Kidney epithelial cell (primary cell): ENCODE results near the gene MCM5. TPM values are rescaled to one million over a fixed set of nuclear protein-coding genes. Genes with fewer than 3 reads are reported as not detected.

Experiments used
- DNase-seq: peaks from one replicate; pipeline ENCODE4 v3.0.0-alpha.2; 2010; ENCODE audit warnings: low read depth
- H3K27me3 ChIP-seq: 2 replicates; pipeline ENCODE4 v1.6.0; 2011; ENCODE audit warnings: low read length; ENCODE audit not compliant: control insufficient read depth, insufficient read depth
- H3K36me3 ChIP-seq: 2 replicates; pipeline ENCODE4 v1.5.1; 2011; ENCODE audit warnings: low read length; ENCODE audit not compliant: control insufficient read depth, insufficient read depth
- H3K4me3 ChIP-seq: 2 replicates; pipeline ENCODE4 v1.5.1; 2011; ENCODE audit warnings: low read depth, mild to moderate bottlenecking, control low read depth, low read length
- CTCF ChIP-seq: IDR thresholded peaks from 2 replicates; pipeline ENCODE4 v1.5.1; 2011; ENCODE audit warnings: mild to moderate bottlenecking, moderate library complexity, low read length, control low read depth, inconsistent platforms; ENCODE audit not compliant: insufficient read depth, poor library complexity, severe bottlenecking
- total RNA-seq: library from RNA; depleted of rRNA; stranded (reverse); fragments of >200 nt; gene quantifications from 2 replicates; pipeline ENCODE4 v1.2.3, GENCODE V29; 2015

The MCM5 gene
- total RNA-seq, 1 donor from 2014 or later, result 34.6 TPM

- TF ChIP-seq CTCF, result no peak
- no peak for DNase-seq
- no peaks in the 10 kb centered on the region for H3K36me3 ChIP-seq
- H3K4me3 ChIP-seq, result no peak overlapping the region
- peaks cover 18% of the 10 kb centered on the region for H3K27me3 ChIP-seq
Observed at GRCh38 chr22:35452351-35452781, 52.4 kb downstream of the MCM5 start.

- TF ChIP-seq CTCF, result no peak
Observed at GRCh38 chr22:35452810-35453743, 53.1 kb downstream of the MCM5 start.

GRCh38 chr22:35454416-35455054 lies 54.6 kb downstream of the MCM5 start:
- DNase-seq, result no peak
- Histone ChIP-seq H3K36me3 (no peaks in the 10 kb centered on the region), H3K27me3 (peaks cover 22% of the 10 kb centered on the region), H3K4me3 (no peak overlapping the region)
- no peak for TF ChIP-seq CTCF

More at GRCh38 chr22:35452810-35453743, 53.1 kb downstream of the MCM5 start:
- Histone ChIP-seq H3K27me3 (peaks cover 18% of the 10 kb centered on the region), H3K4me3 (no peak overlapping the region), H3K36me3 (no peaks in the 10 kb centered on the region)
- no peak for DNase-seq

GRCh38 chr22:35455529-35455928 lies 55.6 kb downstream of the MCM5 start:
- no peak overlapping the region for H3K4me3 ChIP-seq
- DNase-seq, result no peak
- H3K27me3 ChIP-seq, result peaks cover 23% of the 10 kb centered on the region
- no peak for TF ChIP-seq CTCF
- H3K36me3 ChIP-seq, result no peaks in the 10 kb centered on the region

- TF ChIP-seq CTCF, result no peak
- Histone ChIP-seq H3K27me3 (peaks cover 21% of the 10 kb centered on the region), H3K4me3 (no peak overlapping the region), H3K36me3 (no peaks in the 10 kb centered on the region)
- no peak for DNase-seq
Observed at GRCh38 chr22:35456757-35457156, 56.8 kb downstream of the MCM5 start.
